Right renal pelvis (tissue), 4 donors: Measurements from ENCODE around the gene SAGE1. TPM values are rescaled to one million over a fixed set of nuclear protein-coding genes. Genes with fewer than 3 reads are reported as not detected.
"Not testable (repeated sequence)": the region's sequence is repeated elsewhere in the genome, so short reads cannot be mapped to it uniquely, and the experiment has no call there.

Experiments used
- DNase-seq, 4 donors: peaks; one replicate each; pipeline ENCODE4 v3.0.0-alpha.2; 2013; ENCODE audit warnings: low read depth in 4 of 4, low spot score in 3 of 4, missing footprints in 1 of 4
- polyA plus RNA-seq, 4 donors: library from polyadenylated mRNA; unstranded; fragments of 120-200 nt; gene quantifications; one replicate each; pipeline ENCODE4 v1.2.1, GENCODE V29; 2013; ENCODE audit not compliant: insufficient read length in 4 of 4

Gene SAGE1
- not detected for polyA plus RNA-seq

DNA sequence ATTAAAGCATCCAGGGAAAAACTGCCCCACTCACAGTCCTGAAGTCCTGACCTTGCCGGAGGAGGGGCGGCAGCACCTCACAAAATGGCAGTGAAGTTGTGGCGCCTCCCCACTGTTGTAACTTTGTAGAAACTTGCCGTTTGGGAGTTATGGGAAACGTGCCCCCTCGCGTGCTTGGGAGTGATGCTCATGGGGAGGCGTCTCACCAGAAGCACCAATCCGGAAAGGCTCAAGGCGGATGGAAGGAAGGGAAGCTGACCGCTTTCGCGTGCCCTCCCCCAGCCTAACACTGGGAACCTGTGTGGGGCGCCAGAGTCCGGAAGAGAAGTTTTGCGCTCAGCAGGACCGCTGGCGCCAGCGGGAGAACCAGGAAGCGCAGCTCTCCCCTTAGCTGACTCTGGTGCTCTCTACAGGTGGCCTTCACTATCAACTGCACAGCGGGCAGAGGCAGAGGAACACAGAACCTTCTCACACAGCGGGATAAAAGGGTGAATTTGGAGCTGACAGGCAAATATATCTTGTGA lies at the start of gene SAGE1, which contains the start of gene CT45A10:
Gene SAGE1, plus strand, starts transcription at position 423 of the 524 bp plus-strand sequence. CDS start 2,527 bp downstream, outside the sequence.
Gene CT45A10, minus strand, starts transcription at position 151 of the 524 bp plus-strand sequence. CDS start 8,100 bp downstream, outside the sequence.
- DNase-seq, result no peak

DNA sequence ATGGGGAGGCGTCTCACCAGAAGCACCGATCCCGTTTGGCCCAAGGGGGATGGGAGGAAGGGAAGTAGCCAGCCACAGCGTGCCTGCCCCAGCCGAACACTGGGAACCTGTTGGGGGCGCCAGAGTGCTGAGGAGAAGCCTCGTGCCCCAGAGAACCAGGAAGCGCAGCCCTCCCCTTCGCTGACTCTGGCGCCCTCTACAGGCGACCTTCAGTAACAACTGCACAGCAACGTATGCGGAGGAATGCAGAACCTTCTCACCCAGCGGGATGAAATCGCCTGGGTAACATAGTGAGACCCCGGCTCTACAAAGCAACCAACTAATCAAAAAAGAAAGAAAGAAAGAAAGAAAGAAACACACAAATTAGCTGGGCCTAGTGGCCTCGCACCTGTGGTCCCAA lies 39.1 kb upstream of the SAGE1 start, which contains the start of gene CT45A8:
Gene CT45A8, minus strand, starts transcription at position 101 of the 400 bp plus-strand sequence. CDS start 3,755 bp downstream, outside the sequence.
- not testable (repeated sequence) for DNase-seq

GRCh38 chrX:135871712-135872111 lies 21.8 kb upstream of the SAGE1 start, which contains the start of gene CT45A9:
TSS of gene CT45A9 (minus strand) at chrX:135871812. CDS start at chrX:135868061, 3,751 bp downstream.
- not testable (repeated sequence) for DNase-seq

- not testable (repeated sequence) for DNase-seq
Measured at GRCh38 chrX:135882741-135883140, 10.8 kb upstream of the SAGE1 start.

GRCh38 chrX:135888230-135888629 lies 5.3 kb upstream of the SAGE1 start:
- DNase-seq, result not testable (repeated sequence)

- DNase-seq, result not testable (repeated sequence)
Measured at GRCh38 chrX:135888976-135889375, 4.5 kb upstream of the SAGE1 start.

DNA sequence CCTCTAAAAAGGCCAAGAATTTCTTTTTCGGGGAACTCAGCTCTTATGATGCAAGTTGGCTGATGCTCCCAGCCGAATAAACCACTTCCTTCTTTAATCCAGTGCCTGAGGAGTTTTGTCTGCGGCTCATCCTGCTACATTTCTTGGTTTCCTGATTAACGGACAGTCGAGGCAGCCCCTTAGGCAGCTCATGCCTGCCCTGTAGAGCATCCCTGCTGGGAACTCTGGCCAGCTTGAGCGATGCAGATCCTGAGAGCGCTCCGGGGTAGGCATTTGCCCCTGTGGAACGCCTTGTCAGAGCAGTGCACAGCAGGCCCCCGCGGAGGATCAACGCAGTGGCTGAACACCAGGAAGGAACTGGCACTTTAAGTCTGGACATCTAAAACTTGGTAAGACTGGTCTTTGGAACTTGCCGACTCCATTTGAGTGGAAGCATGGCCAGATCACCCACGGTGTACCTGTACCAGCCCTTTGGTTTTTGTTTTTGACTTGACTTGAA lies 3.4 kb upstream of the SAGE1 start:
- no peak for DNase-seq

DNA sequence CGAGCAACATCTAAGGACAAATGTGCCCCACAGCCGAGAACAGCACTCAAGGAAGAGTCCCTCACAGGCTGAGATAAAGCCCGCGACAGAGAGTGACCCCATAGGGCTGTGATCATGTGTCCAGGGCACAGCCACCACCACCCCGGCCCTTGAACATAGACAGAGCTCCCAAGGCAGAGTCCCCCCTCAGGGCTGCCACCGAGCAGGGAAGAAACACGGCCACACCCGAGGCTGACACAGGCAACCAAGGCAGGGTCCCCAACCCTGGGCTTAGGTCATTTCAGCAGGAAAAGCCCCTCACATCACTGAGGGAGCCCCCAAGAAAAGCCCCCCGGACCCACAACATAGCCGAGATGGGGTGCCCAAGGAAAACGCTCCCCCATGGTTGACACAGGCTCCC lies 735 bp upstream of the SAGE1 start:
- no peak for DNase-seq

GRCh38 chrX:135910251-135910650 lies 16.7 kb downstream of the SAGE1 start:
- DNase-seq, result no peak

- DNase-seq, result no peak
Measured at GRCh38 chrX:135914404-135914803, 20.9 kb downstream of the SAGE1 start.

GRCh38 chrX:135920516-135920915 lies 27.0 kb downstream of the SAGE1 start:
- not testable (repeated sequence) for DNase-seq

DNA sequence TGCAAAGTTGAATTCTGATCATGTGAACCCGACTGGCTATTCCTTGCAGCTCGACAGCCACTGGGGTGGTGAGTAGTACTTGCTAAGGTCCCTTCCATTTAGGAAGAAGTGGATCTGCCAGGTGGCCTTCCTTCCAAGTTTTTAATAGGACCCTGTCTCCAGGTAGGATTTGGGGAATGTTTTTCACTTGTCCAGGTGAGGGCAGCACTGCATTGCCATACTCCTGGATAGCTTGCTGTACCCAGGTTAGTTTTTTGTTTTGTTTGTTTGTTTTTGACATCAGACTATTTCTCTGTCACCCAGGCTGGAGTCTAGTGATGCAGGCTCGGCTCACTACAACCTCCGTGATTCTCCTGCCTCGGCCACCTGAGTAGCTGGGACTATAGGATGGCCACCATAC lies 29.8 kb downstream of the SAGE1 start:
- DNase-seq, result no peak

DNA sequence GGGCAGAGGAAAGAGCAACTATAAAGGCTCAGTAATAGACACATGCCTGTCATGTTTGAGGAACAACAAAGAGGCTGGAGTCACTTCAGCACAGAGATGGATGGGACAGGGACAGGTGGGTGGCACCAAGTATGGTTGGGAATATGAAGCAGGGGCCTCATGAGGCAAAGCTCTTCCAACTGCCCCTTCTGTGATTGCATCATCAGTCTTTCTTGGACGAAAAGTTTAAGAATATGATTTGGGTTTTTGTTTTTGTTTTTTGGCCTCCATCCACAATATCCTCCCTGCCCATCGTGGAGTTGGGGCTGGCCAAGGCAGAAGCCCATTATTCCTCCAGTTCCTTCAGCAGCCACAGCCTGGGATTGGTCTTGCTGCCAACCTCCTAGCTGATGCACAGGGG lies 34.4 kb downstream of the SAGE1 start:
- DNase-seq, result no peak

GRCh38 chrX:135931644-135932487 lies 38.4 kb downstream of the SAGE1 start:
- DNase-seq, result peak in 2 of 4 donors; percentile 5 to 12

DNA sequence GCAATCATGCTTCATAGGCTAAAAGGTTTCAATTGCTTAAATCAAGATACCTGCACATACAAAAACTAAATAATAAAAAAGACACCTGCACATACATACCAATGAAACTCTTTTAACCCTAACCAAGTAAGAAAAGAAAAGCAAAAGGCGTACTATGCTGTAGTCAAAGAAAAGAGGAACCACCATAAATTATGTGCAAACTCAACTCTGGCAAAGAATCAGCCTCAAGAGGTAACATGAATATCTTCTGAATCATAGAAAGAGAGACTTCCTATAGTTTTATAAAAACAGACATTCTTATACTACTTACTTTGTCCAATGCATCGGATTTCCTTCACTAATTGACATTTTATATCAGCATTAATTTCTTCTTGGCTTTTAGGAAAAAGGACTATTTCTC lies 51.0 kb downstream of the SAGE1 start:
- DNase-seq, result no peak

GRCh38 chrX:135951291-135951690 lies 57.8 kb downstream of the SAGE1 start:
- DNase-seq, result no peak

Other genes with a start within 250 kb of the SAGE1 start
- not detected for gene CT45A1, start 180.1 kb upstream of the SAGE1 start, polyA plus RNA-seq
- not detected for gene CT45A3, start 125.5 kb upstream of the SAGE1 start, polyA plus RNA-seq
- gene CT45A5, start 108.2 kb upstream of the SAGE1 start, polyA plus RNA-seq, result not detected
- gene CT45A6, start 90.9 kb upstream of the SAGE1 start, polyA plus RNA-seq, result not detected
- not detected for gene CT45A2, start 73.7 kb upstream of the SAGE1 start, polyA plus RNA-seq
- gene CT45A7, start 56.4 kb upstream of the SAGE1 start, polyA plus RNA-seq, result under 1 TPM in 1 of 4 donors, not detected in 3; 0.12 TPM
- gene CT45A8, start 39.2 kb upstream of the SAGE1 start, polyA plus RNA-seq, result not detected
- gene CT45A9, start 21.9 kb upstream of the SAGE1 start, polyA plus RNA-seq, result not detected
- gene CT45A10, start 272 bp upstream of the SAGE1 start, polyA plus RNA-seq, result not detected
- 10 to 100 TPM; 27.0 to 34.3 (median 32.8) TPM for gene MMGT1, start 80.3 kb downstream of the SAGE1 start, polyA plus RNA-seq
- 10 to 100 TPM; 14.6 to 21.4 (median 18.1) TPM for gene SLC9A6, start 91.7 kb downstream of the SAGE1 start, polyA plus RNA-seq